ENCODE data around the gene HEBP2.

Gene HEBP2

GRCh38 chr6:138455746-138456400 lies 51.9 kb downstream of the HEBP2 start:
- H4K91ac ChIP-seq (ENCODE audit: low read depth, low read length, poor library complexity): no peak overlapping the region
- H3K14ac ChIP-seq (ENCODE audit: low read length): no peak overlapping the region
- no peak overlapping the region for H3K18ac ChIP-seq (ENCODE audit: low read length)
- H3K9ac ChIP-seq (ENCODE audit: low read depth, low read length, poor library complexity): no peak overlapping the region
- DNase-seq (ENCODE audit: low spot score): no peak
- no peaks in the 10 kb centered on the region for H3K4me1 ChIP-seq (ENCODE audit: control insufficient read depth in 2 of 2, insufficient read depth in 1 of 2, low read depth in 1 of 2, low read length in 2 of 2)
- no peak overlapping the region for H2AK5ac ChIP-seq (ENCODE audit: low read depth, low read length)
- H3K27me3 ChIP-seq (ENCODE audit: control insufficient read depth in 3 of 3, insufficient read depth in 3 of 3, low read depth in 1 of 3, low read length in 3 of 3): no peaks in the 10 kb centered on the region
- peaks cover 0 to 91% of the 10 kb centered on the region in 2 donors for H3K36me3 ChIP-seq (replicated peaks in 1 of 2; ENCODE audit: control insufficient read depth in 2 of 2, insufficient read depth in 2 of 2, low read length in 2 of 2)
- no peak overlapping the region for H2BK5ac ChIP-seq (ENCODE audit: low read length)
- H3K9me3 ChIP-seq (replicated peaks in 1 of 2; ENCODE audit: control insufficient read depth in 2 of 2, insufficient read depth in 1 of 2, low read depth in 1 of 2, low read length in 2 of 2): no peaks in the 10 kb centered on the region
- no peak overlapping the region for H4K8ac ChIP-seq (ENCODE audit: low read depth, low read length)
- H3K23ac ChIP-seq (ENCODE audit: low read depth, low read length, poor library complexity): no peak overlapping the region
- no peak overlapping the region for H3K4ac ChIP-seq (ENCODE audit: low read length)
- no peak overlapping the region for H3K4me2 ChIP-seq (ENCODE audit: insufficient read depth, low read length, poor library complexity, severe bottlenecking)
- H3K79me1 ChIP-seq (ENCODE audit: low read depth, low read length): peaks cover 1% of the 10 kb centered on the region
- H2AFZ ChIP-seq (ENCODE audit: low read length): no peak overlapping the region
- H2BK120ac ChIP-seq (ENCODE audit: low read depth, low read length): no peak overlapping the region
- WGBS, 2 donors (ENCODE audit: extremely low coverage in 2 of 2, insufficient read length in 2 of 2, insufficient replicate concordance in 1 of 2): no CpG with 5 or more reads among the region's 7 CpGs
- H2BK15ac ChIP-seq (ENCODE audit: low read length): no peak overlapping the region
- no peak overlapping the region for H3K4me3 ChIP-seq (ENCODE audit: low read length in 2 of 2)
- H2BK12ac ChIP-seq (ENCODE audit: low read length): no peak overlapping the region
- no peak overlapping the region for H3K27ac ChIP-seq (replicated peaks; ENCODE audit: low read length)

- WGBS, 2 donors (ENCODE audit: extremely low coverage in 2 of 2, insufficient read length in 2 of 2, insufficient replicate concordance in 1 of 2): no CpG with 5 or more reads among the region's 6 CpGs
Measured at GRCh38 chr6:138456401-138456790, 52.4 kb downstream of the HEBP2 start.

GRCh38 chr6:138461647-138462046 lies 57.6 kb downstream of the HEBP2 start:
- H3K4me3 ChIP-seq (ENCODE audit: low read length in 2 of 2): no peak overlapping the region
- no peak overlapping the region for H3K9ac ChIP-seq (ENCODE audit: low read depth, low read length, poor library complexity)
- H3K14ac ChIP-seq (ENCODE audit: low read length): no peak overlapping the region
- H2BK120ac ChIP-seq (ENCODE audit: low read depth, low read length): no peak overlapping the region
- H2BK5ac ChIP-seq (ENCODE audit: low read length): no peak overlapping the region
- H4K91ac ChIP-seq (ENCODE audit: low read depth, low read length, poor library complexity): no peak overlapping the region
- no peak overlapping the region for H3K23ac ChIP-seq (ENCODE audit: low read depth, low read length, poor library complexity)
- H2AK5ac ChIP-seq (ENCODE audit: low read depth, low read length): no peak overlapping the region
- H4K8ac ChIP-seq (ENCODE audit: low read depth, low read length): no peak overlapping the region
- H3K18ac ChIP-seq (ENCODE audit: low read length): no peak overlapping the region
- peaks cover 0 to 2% of the 10 kb centered on the region in 2 donors for H3K9me3 ChIP-seq (replicated peaks in 1 of 2; ENCODE audit: control insufficient read depth in 2 of 2, insufficient read depth in 1 of 2, low read depth in 1 of 2, low read length in 2 of 2)
- no peak overlapping the region for H3K4ac ChIP-seq (ENCODE audit: low read length)
- H3K4me1 ChIP-seq (ENCODE audit: control insufficient read depth in 2 of 2, insufficient read depth in 1 of 2, low read depth in 1 of 2, low read length in 2 of 2): no peaks in the 10 kb centered on the region
- peaks cover 13 to 90% of the 10 kb centered on the region in 2 donors for H3K36me3 ChIP-seq (replicated peaks in 1 of 2; ENCODE audit: control insufficient read depth in 2 of 2, insufficient read depth in 2 of 2, low read length in 2 of 2)
- no peaks in the 10 kb centered on the region for H3K27me3 ChIP-seq (ENCODE audit: control insufficient read depth in 3 of 3, insufficient read depth in 3 of 3, low read depth in 1 of 3, low read length in 3 of 3)
- no CpG with 5 or more reads among the region's 1 CpG for WGBS, 2 donors (ENCODE audit: extremely low coverage in 2 of 2, insufficient read length in 2 of 2, insufficient replicate concordance in 1 of 2)
- no peak overlapping the region for H3K4me2 ChIP-seq (ENCODE audit: insufficient read depth, low read length, poor library complexity, severe bottlenecking)
- H3K27ac ChIP-seq (replicated peaks; ENCODE audit: low read length): no peak overlapping the region
- DNase-seq (ENCODE audit: low spot score): no peak
- H2AFZ ChIP-seq (ENCODE audit: low read length): no peak overlapping the region
- H2BK15ac ChIP-seq (ENCODE audit: low read length): no peak overlapping the region
- H2BK12ac ChIP-seq (ENCODE audit: low read length): no peak overlapping the region
- no peaks in the 10 kb centered on the region for H3K79me1 ChIP-seq (ENCODE audit: low read depth, low read length)

More at GRCh38 chr6:138456401-138456790, 52.4 kb downstream of the HEBP2 start:
- no peak overlapping the region for H3K27ac ChIP-seq (replicated peaks; ENCODE audit: low read length)
- H2BK15ac ChIP-seq (ENCODE audit: low read length): no peak overlapping the region
- H2BK12ac ChIP-seq (ENCODE audit: low read length): no peak overlapping the region
- DNase-seq (ENCODE audit: low spot score): no peak
- H2AK5ac ChIP-seq (ENCODE audit: low read depth, low read length): no peak overlapping the region
- no peak overlapping the region for H3K23ac ChIP-seq (ENCODE audit: low read depth, low read length, poor library complexity)
- H3K4ac ChIP-seq (ENCODE audit: low read length): no peak overlapping the region
- H3K27me3 ChIP-seq (ENCODE audit: control insufficient read depth in 3 of 3, insufficient read depth in 3 of 3, low read depth in 1 of 3, low read length in 3 of 3): no peaks in the 10 kb centered on the region
- H3K79me1 ChIP-seq (ENCODE audit: low read depth, low read length): peaks cover 1% of the 10 kb centered on the region
- H3K36me3 ChIP-seq (replicated peaks in 1 of 2; ENCODE audit: control insufficient read depth in 2 of 2, insufficient read depth in 2 of 2, low read length in 2 of 2): peaks cover 0 to 92% of the 10 kb centered on the region in 2 donors
- no peaks in the 10 kb centered on the region for H3K9me3 ChIP-seq (replicated peaks in 1 of 2; ENCODE audit: control insufficient read depth in 2 of 2, insufficient read depth in 1 of 2, low read depth in 1 of 2, low read length in 2 of 2)
- H3K4me1 ChIP-seq (ENCODE audit: control insufficient read depth in 2 of 2, insufficient read depth in 1 of 2, low read depth in 1 of 2, low read length in 2 of 2): no peaks in the 10 kb centered on the region
- H3K4me2 ChIP-seq (ENCODE audit: insufficient read depth, low read length, poor library complexity, severe bottlenecking): no peak overlapping the region
- H4K91ac ChIP-seq (ENCODE audit: low read depth, low read length, poor library complexity): no peak overlapping the region
- H3K14ac ChIP-seq (ENCODE audit: low read length): no peak overlapping the region
- no peak overlapping the region for H3K4me3 ChIP-seq (ENCODE audit: low read length in 2 of 2)
- H2BK120ac ChIP-seq (ENCODE audit: low read depth, low read length): no peak overlapping the region
- H4K8ac ChIP-seq (ENCODE audit: low read depth, low read length): no peak overlapping the region
- H2AFZ ChIP-seq (ENCODE audit: low read length): no peak overlapping the region
- no peak overlapping the region for H3K9ac ChIP-seq (ENCODE audit: low read depth, low read length, poor library complexity)
- H2BK5ac ChIP-seq (ENCODE audit: low read length): no peak overlapping the region
- no peak overlapping the region for H3K18ac ChIP-seq (ENCODE audit: low read length)

- no peak overlapping the region for H3K9ac ChIP-seq (ENCODE audit: low read depth, low read length, poor library complexity)
- H3K4ac ChIP-seq (ENCODE audit: low read length): no peak overlapping the region
- H3K4me3 ChIP-seq (ENCODE audit: low read length in 2 of 2): no peak overlapping the region
- H2BK12ac ChIP-seq (ENCODE audit: low read length): no peak overlapping the region
- H3K14ac ChIP-seq (ENCODE audit: low read length): no peak overlapping the region
- WGBS, 2 donors (ENCODE audit: extremely low coverage in 2 of 2, insufficient read length in 2 of 2, insufficient replicate concordance in 1 of 2): no CpG with 5 or more reads among the region's 20 CpGs
- H2BK120ac ChIP-seq (ENCODE audit: low read depth, low read length): no peak overlapping the region
- H2AFZ ChIP-seq (ENCODE audit: low read length): no peak overlapping the region
- H4K91ac ChIP-seq (ENCODE audit: low read depth, low read length, poor library complexity): no peak overlapping the region
- no peaks in the 10 kb centered on the region for H3K27me3 ChIP-seq (ENCODE audit: control insufficient read depth in 3 of 3, insufficient read depth in 3 of 3, low read depth in 1 of 3, low read length in 3 of 3)
- H4K8ac ChIP-seq (ENCODE audit: low read depth, low read length): no peak overlapping the region
- peak overlapping the region; percentile 75 for H3K23ac ChIP-seq (ENCODE audit: low read depth, low read length, poor library complexity)
- no peak overlapping the region for H3K4me2 ChIP-seq (ENCODE audit: insufficient read depth, low read length, poor library complexity, severe bottlenecking)
- peaks cover 14 to 89% of the 10 kb centered on the region in 2 donors for H3K36me3 ChIP-seq (replicated peaks in 1 of 2; ENCODE audit: control insufficient read depth in 2 of 2, insufficient read depth in 2 of 2, low read length in 2 of 2)
- no peaks in the 10 kb centered on the region for H3K4me1 ChIP-seq (ENCODE audit: control insufficient read depth in 2 of 2, insufficient read depth in 1 of 2, low read depth in 1 of 2, low read length in 2 of 2)
- no peak overlapping the region for H3K27ac ChIP-seq (replicated peaks; ENCODE audit: low read length)
- peaks cover 0 to 2% of the 10 kb centered on the region in 2 donors for H3K9me3 ChIP-seq (replicated peaks in 1 of 2; ENCODE audit: control insufficient read depth in 2 of 2, insufficient read depth in 1 of 2, low read depth in 1 of 2, low read length in 2 of 2)
- no peak overlapping the region for H2AK5ac ChIP-seq (ENCODE audit: low read depth, low read length)
- no peak overlapping the region for H2BK5ac ChIP-seq (ENCODE audit: low read length)
- H2BK15ac ChIP-seq (ENCODE audit: low read length): no peak overlapping the region
- no peaks in the 10 kb centered on the region for H3K79me1 ChIP-seq (ENCODE audit: low read depth, low read length)
- DNase-seq (ENCODE audit: low spot score): no peak
- H3K18ac ChIP-seq (ENCODE audit: low read length): peak overlapping the region; percentile 13
Measured at GRCh38 chr6:138464085-138464484, 60.1 kb downstream of the HEBP2 start.
